GM23338 (cell line): ENCODE measurements around the gene ADSS1. TPM values are rescaled to one million over a fixed set of nuclear protein-coding genes. Genes with fewer than 3 reads are reported as not detected.

ENCODE experiments used
- ATAC-seq: fragments of 200-7000 bp; cut with Tn5 transposase; 3 replicates; pipeline ENCODE4 v1.9.1; 2020
- DNase-seq: peaks from one replicate; pipeline ENCODE4 v3.0.0-alpha.2; 2015; ENCODE audit warnings: low spot score
- H2AFZ ChIP-seq: fragments of 200-600 bp; sonication (generic); 2 replicates; pipeline ENCODE4 v1.8.0; 2016; ENCODE audit warnings: antibody characterized with exemption, mild to moderate bottlenecking, moderate library complexity
- H3F3A ChIP-seq: fragments of 200-600 bp; sonication (generic); replicated peaks from 2 replicates; pipeline ENCODE4 v1.8.0; 2017; ENCODE audit warnings: antibody characterized with exemption, mixed run types, low read depth
- H3K27ac ChIP-seq: fragments of 200-600 bp; sonication (generic); 2 replicates; pipeline ENCODE4 v1.6.1; 2016; ENCODE audit warnings: low read depth
- H3K27me3 ChIP-seq: fragments of 200-600 bp; sonication (generic); 2 replicates; pipeline ENCODE4 v1.8.0; 2016; ENCODE audit warnings: mild to moderate bottlenecking, mixed run types, moderate library complexity; ENCODE audit not compliant: insufficient read depth
- H3K36me3 ChIP-seq: fragments of 200-600 bp; sonication (generic); 2 replicates; pipeline ENCODE4 v1.8.0; 2016; ENCODE audit warnings: mild to moderate bottlenecking; ENCODE audit not compliant: insufficient read depth
- H3K4me1 ChIP-seq: fragments of 200-600 bp; sonication (generic); 2 replicates; pipeline ENCODE4 v1.8.0; 2016; ENCODE audit warnings: mild to moderate bottlenecking, moderate library complexity; ENCODE audit not compliant: insufficient read depth
- H3K4me2 ChIP-seq: fragments of 200-600 bp; sonication (generic); 2 replicates; pipeline ENCODE4 v1.7.1; 2017; ENCODE audit warnings: mixed run types
- H3K4me3 ChIP-seq: fragments of 200-600 bp; sonication (generic); 2 replicates; pipeline ENCODE4 v1.6.1; 2016; ENCODE audit warnings: mixed run types
- H3K79me2 ChIP-seq: fragments of 200-600 bp; sonication (generic); replicated peaks from 2 replicates; pipeline ENCODE4 v1.8.0; 2017; ENCODE audit warnings: mild to moderate bottlenecking; ENCODE audit not compliant: insufficient read depth
- H3K9me2 ChIP-seq: fragments of 200-600 bp; sonication (generic); 2 replicates; pipeline ENCODE4 v1.8.0; 2017; ENCODE audit not compliant: insufficient read depth
- H4K20me1 ChIP-seq: fragments of 200-600 bp; sonication (generic); replicated peaks from 2 replicates; pipeline ENCODE4 v1.8.0; 2017; ENCODE audit warnings: mild to moderate bottlenecking; ENCODE audit not compliant: insufficient read depth
- H3K27ac Mint-ChIP-seq: 2 replicates; pipeline ENCODE4 v1.8.0; 2020; ENCODE audit warnings: inconsistent platforms, mild to moderate bottlenecking, moderate library complexity, mixed read lengths
- H3K27me3 Mint-ChIP-seq: 3 replicates; pipeline ENCODE4 v1.8.0; 2022; ENCODE audit warnings: low read depth, mild to moderate bottlenecking, moderate library complexity, mixed read lengths, inconsistent platforms; ENCODE audit not compliant: insufficient read depth, poor library complexity
- H3K36me3 Mint-ChIP-seq: 3 replicates; pipeline ENCODE4 v1.8.0; 2021; ENCODE audit warnings: low read depth, mild to moderate bottlenecking, inconsistent platforms, moderate library complexity, mixed read lengths
- H3K4me1 Mint-ChIP-seq: 3 replicates; pipeline ENCODE4 v1.8.0; 2020; ENCODE audit warnings: mild to moderate bottlenecking, inconsistent platforms, mixed read lengths
- H3K4me3 Mint-ChIP-seq: 3 replicates; pipeline ENCODE4 v1.8.0; 2021; ENCODE audit warnings: moderate library complexity, mild to moderate bottlenecking, inconsistent platforms, mixed read lengths
- H3K9me3 Mint-ChIP-seq: 3 replicates; pipeline ENCODE4 v1.8.0; 2020; ENCODE audit warnings: moderate library complexity, mild to moderate bottlenecking, inconsistent platforms, mixed read lengths
- CREB1 ChIP-seq: fragments of 250-450 bp; sonication (Bioruptor Pico); IDR thresholded peaks from 2 replicates; pipeline ENCODE4 v1.5.0; 2020; ENCODE audit warnings: low read depth, mild to moderate bottlenecking, moderate library complexity
- CTCF ChIP-seq, 2 experiments: fragments of 200-600 bp in 1 of 2; sonication (generic) in 1 of 2; conservative IDR thresholded peaks; 2 replicates each; pipeline versions ENCODE4 v1.5.1 to v1.6.1; 2016 to 2017; ENCODE audit warnings: antibody characterized with exemption in 2 of 2, low read depth in 2 of 2, mild to moderate bottlenecking in 2 of 2, moderate library complexity in 1 of 2
- ETS1 ChIP-seq: IDR thresholded peaks from 2 replicates; pipeline ENCODE4 v1.6.1; 2016; ENCODE audit warnings: antibody characterized with exemption
- JUNB ChIP-seq: IDR thresholded peaks from one replicate; pipeline ENCODE4 v1.6.1; 2016; ENCODE audit warnings: antibody characterized with exemption; ENCODE audit not compliant: unreplicated experiment
- NANOG ChIP-seq: IDR thresholded peaks from 2 replicates; pipeline ENCODE4 v1.6.1; 2016; ENCODE audit warnings: antibody characterized with exemption, borderline replicate concordance
- POLR2AphosphoS5 ChIP-seq: IDR thresholded peaks from 2 replicates; pipeline ENCODE4 v1.6.1; 2016; ENCODE audit warnings: antibody characterized with exemption, low read depth
- REST ChIP-seq: IDR thresholded peaks from one replicate; pipeline ENCODE4 v1.6.1; 2018; ENCODE audit warnings: antibody characterized with exemption; ENCODE audit not compliant: unreplicated experiment
- STAT1 ChIP-seq: IDR thresholded peaks from one replicate; pipeline ENCODE4 v1.6.1; 2016; ENCODE audit warnings: antibody characterized with exemption; ENCODE audit not compliant: unreplicated experiment
- ZNF114 ChIP-seq: fragments of 250-450 bp; sonication (Bioruptor Pico); IDR thresholded peaks from 2 replicates; pipeline ENCODE4 v1.5.0; 2020; ENCODE audit warnings: mild to moderate bottlenecking, moderate library complexity
- ZNF331 ChIP-seq: fragments of 250-450 bp; sonication (Bioruptor Pico); IDR thresholded peaks from 2 replicates; pipeline ENCODE4 v1.5.0; 2020; ENCODE audit warnings: low read depth, mild to moderate bottlenecking, moderate library complexity
- ZNF462 ChIP-seq: fragments of 250-450 bp; sonication (Bioruptor Pico); IDR thresholded peaks from 2 replicates; pipeline ENCODE4 v1.5.0; 2020; ENCODE audit warnings: mild to moderate bottlenecking, moderate library complexity
- polyA plus RNA-seq: library from polyadenylated mRNA; unstranded; fragments of >200 nt; fragmentation: Nextera tagmentation; extraction: Ambion mirVana; gene quantifications from 2 replicates; pipeline ENCODE4 v1.2.1, GENCODE V29; 2016
- total RNA-seq: library from RNA; depleted of rRNA; stranded (reverse); fragments of >200 nt; shearing (Covaris generic); gene quantifications from 2 replicates; pipeline ENCODE4 v1.2.3, GENCODE V29; 2014

ADSS1 gene
- total and polyA plus RNA-seq, 2 experiments from 2014 or later: 9.5 to 11.6 TPM

GRCh38 chr14:104692261-104692938 lies 31.6 kb upstream of the ADSS1 start (continued):
- no peak for TF ChIP-seq ETS1
- no peak for TF ChIP-seq ZNF114 (CRISPR knock-in tag)
- TF ChIP-seq ZNF331 (CRISPR knock-in tag): no peak
- TF ChIP-seq STAT1: no peak
- TF ChIP-seq CREB1 (CRISPR knock-in tag): no peak
- TF ChIP-seq JUNB: no peak

GRCh38 chr14:104692939-104693315 lies 31.1 kb upstream of the ADSS1 start:
- peaks cover 46% of the 10 kb centered on the region for H3K79me2 ChIP-seq
- no peak for TF ChIP-seq CTCF (conservative IDR thresholded peaks at IDR 0.05; ENCODE audit: low read depth in 2 of 2)
- no peak for TF ChIP-seq POLR2AphosphoS5
- no peak for TF ChIP-seq ZNF114 (CRISPR knock-in tag)
- no peak for TF ChIP-seq ZNF462 (CRISPR knock-in tag)
- TF ChIP-seq NANOG: no peak
- no peak for TF ChIP-seq REST
- TF ChIP-seq ZNF331 (CRISPR knock-in tag): no peak
- TF ChIP-seq JUNB: no peak

More at GRCh38 chr14:104692939-104693315, 31.1 kb upstream of the ADSS1 start:
- peaks cover 26% of the 10 kb centered on the region for H3K4me1 Mint-ChIP-seq
- no peak overlapping the region for H3K4me2 ChIP-seq
- H3K4me3 Mint-ChIP-seq: no peak overlapping the region
- H3K36me3 ChIP-seq: no peaks in the 10 kb centered on the region
- peaks cover 33% of the 10 kb centered on the region for H3K4me1 ChIP-seq
- H3F3A ChIP-seq: 0 out of 2 replicates have a peak, but pooled peaks cover 5% of the 10 kb centered on the region
- H3K36me3 Mint-ChIP-seq: peaks cover 4% of the 10 kb centered on the region; the same call in 1 of the 3 replicates
- H3K4me3 ChIP-seq: no peak overlapping the region
- no peaks in the 10 kb centered on the region for H3K9me2 ChIP-seq
- H3K27ac ChIP-seq: no peak overlapping the region
- H3K27me3 Mint-ChIP-seq: peaks cover 10% of the 10 kb centered on the region
- H3K27me3 ChIP-seq: no peaks in the 10 kb centered on the region
- H4K20me1 ChIP-seq: peaks cover 5% of the 10 kb centered on the region; the same call in 1 of the 2 replicates
- H2AFZ ChIP-seq: no peak overlapping the region
- no peak overlapping the region for H3K27ac Mint-ChIP-seq
- no peaks in the 10 kb centered on the region for H3K9me3 Mint-ChIP-seq
- ATAC-seq (no peak), DNase-seq (no peak)
